HuH-7.5 (cell line): ENCODE measurements around the gene C11orf58.

Experiments
- DNase-seq: peaks from one replicate; pipeline ENCODE4 v3.0.0; 2011; ENCODE audit warnings: low spot score

Gene C11orf58

GRCh38 chr11:16769386-16769785, 30.9 kb downstream of the C11orf58 start:
- no peak for DNase-seq

GRCh38 chr11:16770016-16770415, 31.6 kb downstream of the C11orf58 start:
- DNase-seq: no peak

GRCh38 chr11:16771350-16772140, 33.1 kb downstream of the C11orf58 start:
- DNase-seq: no peak

GRCh38 chr11:16772141-16772512, 33.7 kb downstream of the C11orf58 start:
- no peak for DNase-seq

- no peak for DNase-seq
Observed at GRCh38 chr11:16773981-16774935, 35.8 kb downstream of the C11orf58 start.

GRCh38 chr11:16774936-16775613, 36.6 kb downstream of the C11orf58 start:
- DNase-seq: no peak

- no peak for DNase-seq
Observed at GRCh38 chr11:16775614-16776283, 37.3 kb downstream of the C11orf58 start.

GRCh38 chr11:16776711-16777612, 38.5 kb downstream of the C11orf58 start:
- no peak for DNase-seq

- no peak for DNase-seq
Observed at GRCh38 chr11:16777613-16777975, 39.1 kb downstream of the C11orf58 start.

GRCh38 chr11:16778286-16778685, 39.8 kb downstream of the C11orf58 start:
- no peak for DNase-seq

- no peak for DNase-seq
Observed at GRCh38 chr11:16778876-16779275, 40.4 kb downstream of the C11orf58 start.

GRCh38 chr11:16779436-16779835, 41.0 kb downstream of the C11orf58 start:
- no peak for DNase-seq

- no peak for DNase-seq
Observed at GRCh38 chr11:16780146-16780545, 41.7 kb downstream of the C11orf58 start.

- DNase-seq: no peak
Observed at GRCh38 chr11:16780698-16781550, 42.5 kb downstream of the C11orf58 start.

- no peak for DNase-seq
Observed at GRCh38 chr11:16781936-16782919, 43.8 kb downstream of the C11orf58 start.

GRCh38 chr11:16783321-16783801, 44.9 kb downstream of the C11orf58 start:
- no peak for DNase-seq

- DNase-seq: no peak
Observed at GRCh38 chr11:16784097-16784496, 45.6 kb downstream of the C11orf58 start.

- no peak for DNase-seq
Observed at GRCh38 chr11:16784666-16785065, 46.2 kb downstream of the C11orf58 start.
